AG20443 (cell line): Measurements from ENCODE around the gene FBXL17.

Experiments
- DNase-seq: peaks from one replicate; pipeline ENCODE4 v3.0.0; 2012; ENCODE audit warnings: low spot score, mixed read lengths

FBXL17 gene

DNA sequence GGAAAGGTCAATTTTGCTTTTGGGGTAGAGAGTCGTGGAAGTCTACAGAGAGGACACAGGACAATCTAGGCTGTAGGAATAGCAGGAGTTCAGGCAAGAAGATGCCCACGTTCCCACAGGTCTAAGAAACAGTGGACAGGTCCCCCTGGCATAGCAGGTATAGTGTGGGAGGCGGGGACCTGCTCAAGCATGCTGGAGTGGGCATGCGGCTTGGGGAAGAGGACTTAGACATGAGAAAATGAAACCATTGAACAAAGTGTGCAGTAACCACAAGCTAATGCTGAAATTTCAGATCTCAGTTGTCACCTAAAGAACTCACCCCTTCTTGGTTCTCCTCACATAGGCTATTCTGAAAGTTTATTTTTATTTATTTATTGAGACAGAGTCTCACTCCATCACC is 568.3 kb downstream of the FBXL17 start:
- DNase-seq: no peak

DNA sequence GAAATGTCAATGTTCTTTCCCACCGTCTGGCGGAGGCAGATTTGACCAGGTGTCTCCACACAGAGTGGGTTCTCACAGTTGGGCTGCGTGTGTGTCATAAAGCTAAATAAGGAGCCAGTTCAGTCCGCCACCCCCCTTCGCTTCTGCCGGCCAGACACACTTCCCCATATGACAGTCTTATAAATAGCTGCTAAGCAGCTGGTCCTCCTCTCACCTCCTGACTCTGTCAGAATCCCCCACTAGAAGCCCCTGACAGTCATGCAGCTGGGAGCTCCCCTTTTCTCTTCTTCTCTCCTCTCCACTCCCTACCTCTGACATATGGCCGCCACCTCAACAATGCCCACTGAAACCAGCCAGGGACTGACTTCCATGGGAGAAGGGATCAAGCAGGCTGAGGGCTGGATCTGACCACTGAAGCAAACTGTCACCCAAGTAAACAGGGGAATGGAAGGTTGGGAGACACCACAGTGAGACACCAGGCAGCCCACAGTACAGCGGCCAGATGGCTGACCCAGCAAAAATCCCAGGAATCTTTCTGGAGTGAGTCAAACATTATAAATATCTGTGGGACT is 569.2 kb downstream of the FBXL17 start:
- DNase-seq: peak; percentile 84

DNA sequence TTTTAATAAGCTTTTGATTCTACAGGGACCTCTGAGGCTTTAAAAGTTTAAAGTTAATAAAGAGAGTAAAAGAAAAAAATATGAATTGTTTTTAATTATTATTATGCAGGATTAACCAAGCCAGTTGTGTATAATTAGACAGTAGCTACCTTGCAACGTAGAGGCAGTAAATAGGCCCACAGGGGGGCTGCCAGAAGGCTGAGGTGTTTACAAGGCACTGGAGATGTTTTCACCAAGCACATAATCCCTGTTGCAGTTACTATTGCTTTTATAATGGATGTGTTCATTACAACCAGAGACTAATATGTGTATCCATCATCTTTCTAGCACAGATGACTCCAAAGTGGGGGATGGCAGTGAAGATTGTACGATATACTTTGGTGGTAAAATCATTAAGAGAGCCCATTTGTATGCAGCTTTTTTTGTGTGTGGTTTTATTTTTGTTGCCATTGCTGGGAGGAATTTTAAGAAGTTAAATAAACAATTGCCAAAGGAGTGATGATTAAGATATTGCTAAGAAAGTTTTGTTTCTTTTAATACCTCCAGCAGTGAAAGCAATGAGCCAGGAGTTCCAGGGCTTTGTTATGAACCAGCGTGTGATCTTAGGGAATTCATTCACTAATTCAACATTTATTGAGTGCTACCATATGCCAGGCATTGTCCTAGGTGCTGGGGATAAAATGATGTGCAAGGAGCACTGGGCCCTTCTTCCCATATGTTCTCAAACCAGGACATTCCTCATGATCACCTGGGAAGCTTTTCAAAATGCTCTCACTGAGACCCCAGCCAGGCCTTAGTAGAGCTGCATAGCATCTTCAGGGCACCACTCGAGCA is 572.5 kb downstream of the FBXL17 start:
- peak; percentile 17 for DNase-seq
